Adipose tissue (tissue), 3 donors: ENCODE results near the gene WASHC2C. TPM values are rescaled to one million over a fixed set of nuclear protein-coding genes. Genes with fewer than 3 reads are reported as not detected.
"Not testable (repeated sequence)": the region's sequence is repeated elsewhere in the genome, so short reads cannot be mapped to it uniquely, and the experiment has no call there.

Experiments
- H3K27ac ChIP-seq: one replicate; pipeline ENCODE4 v1.5.1; 2013; ENCODE audit warnings: low read depth, low read length
- WGBS, 3 donors: extraction: QIAGEN DNeasy Blood & Tissue Kit; methylation state at CpG; one replicate each; pipeline ENCODE4 v1.1.7; 2013; 5-methylcytosine and 5-hydroxymethylcytosine counted together
- polyA plus RNA-seq, 3 donors: library from polyadenylated mRNA; stranded (reverse); fragments of 200-250 nt; gene quantifications; one replicate each; pipeline ENCODE4 v1.2.3, GENCODE V29; 2013
- donor health status: healthy with polysubstance abuse.
- donor health status: Bipolar disorder and iron deficiency.
- donor health status: healthy.

WASHC2C gene, protein sequence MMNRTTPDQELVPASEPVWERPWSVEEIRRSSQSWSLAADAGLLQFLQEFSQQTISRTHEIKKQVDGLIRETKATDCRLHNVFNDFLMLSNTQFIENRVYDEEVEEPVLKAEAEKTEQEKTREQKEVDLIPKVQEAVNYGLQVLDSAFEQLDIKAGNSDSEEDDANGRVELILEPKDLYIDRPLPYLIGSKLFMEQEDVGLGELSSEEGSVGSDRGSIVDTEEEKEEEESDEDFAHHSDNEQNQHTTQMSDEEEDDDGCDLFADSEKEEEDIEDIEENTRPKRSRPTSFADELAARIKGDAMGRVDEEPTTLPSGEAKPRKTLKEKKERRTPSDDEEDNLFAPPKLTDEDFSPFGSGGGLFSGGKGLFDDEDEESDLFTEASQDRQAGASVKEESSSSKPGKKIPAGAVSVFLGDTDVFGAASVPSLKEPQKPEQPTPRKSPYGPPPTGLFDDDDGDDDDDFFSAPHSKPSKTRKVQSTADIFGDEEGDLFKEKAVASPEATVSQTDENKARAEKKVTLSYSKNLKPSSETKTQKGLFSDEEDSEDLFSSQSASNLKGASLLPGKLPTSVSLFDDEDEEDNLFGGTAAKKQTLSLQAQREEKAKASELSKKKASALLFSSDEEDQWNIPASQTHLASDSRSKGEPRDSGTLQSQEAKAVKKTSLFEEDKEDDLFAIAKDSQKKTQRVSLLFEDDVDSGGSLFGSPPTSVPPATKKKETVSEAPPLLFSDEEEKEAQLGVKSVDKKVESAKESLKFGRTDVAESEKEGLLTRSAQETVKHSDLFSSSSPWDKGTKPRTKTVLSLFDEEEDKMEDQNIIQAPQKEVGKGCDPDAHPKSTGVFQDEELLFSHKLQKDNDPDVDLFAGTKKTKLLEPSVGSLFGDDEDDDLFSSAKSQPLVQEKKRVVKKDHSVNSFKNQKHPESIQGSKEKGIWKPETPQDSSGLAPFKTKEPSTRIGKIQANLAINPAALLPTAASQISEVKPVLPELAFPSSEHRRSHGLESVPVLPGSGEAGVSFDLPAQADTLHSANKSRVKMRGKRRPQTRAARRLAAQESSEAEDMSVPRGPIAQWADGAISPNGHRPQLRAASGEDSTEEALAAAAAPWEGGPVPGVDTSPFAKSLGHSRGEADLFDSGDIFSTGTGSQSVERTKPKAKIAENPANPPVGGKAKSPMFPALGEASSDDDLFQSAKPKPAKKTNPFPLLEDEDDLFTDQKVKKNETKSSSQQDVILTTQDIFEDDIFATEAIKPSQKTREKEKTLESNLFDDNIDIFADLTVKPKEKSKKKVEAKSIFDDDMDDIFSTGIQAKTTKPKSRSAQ (N-terminal part only)
- polyA plus RNA-seq: 10 to 100 TPM in 2 of 3 donors, 1 to 10 TPM in 1; 9.0 to 20.1 (median 20.0) TPM

DNA sequence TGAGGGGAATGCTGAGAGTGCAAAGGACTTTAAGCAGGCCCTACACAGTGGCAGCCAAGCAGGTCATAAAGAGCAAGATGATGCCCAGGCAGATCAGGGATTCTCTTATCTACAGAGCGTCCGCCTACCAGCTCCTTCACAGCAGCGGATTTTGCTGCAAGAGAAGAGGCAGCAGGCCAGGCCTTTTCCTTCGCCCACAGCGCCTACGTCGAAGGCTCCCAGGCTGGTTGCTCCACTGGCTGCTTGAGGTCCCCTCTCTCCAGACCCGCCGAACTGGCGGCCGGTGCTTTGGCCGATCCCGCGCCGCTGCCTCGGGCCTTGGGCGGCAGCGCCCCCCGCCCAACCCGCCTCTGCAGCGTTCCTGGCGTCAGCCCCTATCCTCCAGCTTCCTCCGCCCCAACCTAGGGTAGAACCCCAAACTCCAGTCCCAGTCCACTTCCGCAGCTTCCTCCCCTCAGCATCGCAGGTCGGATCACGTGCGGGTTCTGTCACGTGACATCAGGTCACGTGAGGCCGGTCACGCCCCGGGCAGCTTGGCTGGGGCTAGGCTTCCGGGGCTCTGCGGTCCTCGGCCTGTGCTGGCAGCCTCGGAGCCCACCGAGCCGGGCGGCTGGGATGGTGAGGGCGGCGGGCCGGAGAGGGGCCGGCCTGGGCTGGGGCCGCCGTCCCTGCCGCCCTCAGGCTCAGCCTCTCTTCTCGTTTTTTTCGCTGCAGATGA lies at the start of gene WASHC2C:
Gene WASHC2C, plus strand, starts transcription at position 564 of the 718 bp plus-strand sequence. Its CDS starts 52 bp downstream, at position 616.
- 0 to 1% (median 0%) methylated on average over 40 to 49 of the region's 49 CpGs for WGBS, 3 donors
- H3K27ac ChIP-seq: not testable (repeated sequence)

DNA sequence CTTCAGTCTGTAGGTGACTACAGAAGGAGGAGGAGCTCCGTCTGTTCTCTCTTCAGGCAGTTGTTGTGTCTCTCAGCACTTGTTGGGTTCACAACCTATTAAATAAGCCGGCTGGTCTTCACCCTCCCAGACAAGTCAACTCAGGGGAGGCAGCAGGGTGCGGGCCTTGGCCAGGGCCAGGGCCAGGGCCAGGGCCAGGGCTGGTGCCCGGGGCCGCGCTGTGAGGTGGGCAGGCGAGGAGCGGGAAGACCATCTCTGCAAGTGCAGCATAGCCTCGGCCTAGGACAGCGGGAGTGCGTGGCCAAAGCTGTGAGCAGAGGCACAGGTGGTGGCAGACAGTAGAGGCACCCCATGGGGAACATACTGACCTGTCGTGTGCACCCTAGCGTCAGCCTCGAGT lies 48.6 kb upstream of the WASHC2C start:
- H3K27ac ChIP-seq: not testable (repeated sequence)
- WGBS, 3 donors: 89 to 94% (median 93%) methylated on average over 8 to 13 of the region's 14 CpGs

- H3K27ac ChIP-seq: not testable (repeated sequence)
- 44 to 64% (median 49%) methylated on average over 2 of the region's 3 CpGs for WGBS, 3 donors
Observed at GRCh38 chr10:45710200-45710796, 16.8 kb upstream of the WASHC2C start.

DNA sequence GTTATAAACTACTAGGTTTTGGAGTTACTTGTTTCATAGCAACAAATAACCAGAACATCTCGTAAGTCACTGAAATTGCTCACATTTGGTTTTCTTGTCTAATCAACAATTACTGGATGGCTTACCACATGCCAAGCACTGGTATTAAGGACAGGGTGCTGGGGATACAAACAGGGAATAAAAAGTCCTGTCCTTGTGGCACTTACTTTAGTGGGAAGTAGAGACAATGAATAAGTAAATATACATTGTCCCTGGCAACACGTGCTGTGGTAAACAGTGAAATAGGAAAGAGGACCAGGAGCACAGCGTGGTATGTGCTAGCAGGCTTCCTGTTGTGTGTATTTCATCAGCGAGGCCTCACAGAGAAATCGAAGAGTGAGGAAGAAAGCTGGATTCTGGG lies 15.8 kb upstream of the WASHC2C start:
- 42 to 74% (median 52%) methylated on average over 2 to 3 of the region's 5 CpGs for WGBS, 3 donors
- not testable (repeated sequence) for H3K27ac ChIP-seq

DNA sequence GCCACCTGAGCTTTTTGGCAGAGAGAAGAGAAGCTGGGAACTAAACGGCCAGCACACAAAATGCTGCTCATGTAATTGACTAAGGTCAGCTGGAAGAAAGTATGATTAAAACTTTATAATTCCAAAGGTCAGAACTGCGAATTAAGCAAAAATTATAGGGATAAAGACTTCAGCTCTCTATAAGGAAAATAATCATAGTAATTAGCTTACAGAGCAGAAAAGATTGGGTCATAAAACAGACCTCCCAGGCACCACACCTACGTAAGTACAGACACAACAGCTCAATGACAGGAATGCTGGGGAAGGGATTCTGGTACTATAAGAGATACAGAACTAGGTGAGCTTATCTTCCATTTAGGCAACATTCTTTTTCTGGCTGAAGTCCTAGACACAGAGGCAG lies 10.0 kb upstream of the WASHC2C start:
- 64 to 75% (median 70%) methylated on average over 3 of the region's 3 CpGs for WGBS, 3 donors
- H3K27ac ChIP-seq: not testable (repeated sequence)

GRCh38 chr10:45717642-45718041 lies 9.4 kb upstream of the WASHC2C start:
- 66 to 81% (median 73%) methylated on average over 1 of the region's 1 CpG for WGBS, 3 donors
- H3K27ac ChIP-seq: not testable (repeated sequence)

- WGBS, 3 donors: 51 to 76% (median 71%) methylated on average over 9 to 10 of the region's 10 CpGs
- H3K27ac ChIP-seq: not testable (repeated sequence)
Observed at GRCh38 chr10:45721503-45721902, 5.6 kb upstream of the WASHC2C start.

GRCh38 chr10:45723851-45724250 lies 3.2 kb upstream of the WASHC2C start:
- 87 to 89% (median 89%) methylated on average over 10 to 11 of the region's 11 CpGs for WGBS, 3 donors
- H3K27ac ChIP-seq: not testable (repeated sequence)

GRCh38 chr10:45727421-45727965 lies 427 bp downstream of the WASHC2C start:
- 1 to 4% (median 2%) methylated on average over 9 to 30 of the region's 45 CpGs for WGBS, 3 donors
- not testable (repeated sequence) for H3K27ac ChIP-seq

- H3K27ac ChIP-seq: not testable (repeated sequence)
- WGBS, 3 donors: 94 to 100% (median 96%) methylated on average over 1 of the region's 2 CpGs
Observed at GRCh38 chr10:45734449-45734848, 7.4 kb downstream of the WASHC2C start.

DNA sequence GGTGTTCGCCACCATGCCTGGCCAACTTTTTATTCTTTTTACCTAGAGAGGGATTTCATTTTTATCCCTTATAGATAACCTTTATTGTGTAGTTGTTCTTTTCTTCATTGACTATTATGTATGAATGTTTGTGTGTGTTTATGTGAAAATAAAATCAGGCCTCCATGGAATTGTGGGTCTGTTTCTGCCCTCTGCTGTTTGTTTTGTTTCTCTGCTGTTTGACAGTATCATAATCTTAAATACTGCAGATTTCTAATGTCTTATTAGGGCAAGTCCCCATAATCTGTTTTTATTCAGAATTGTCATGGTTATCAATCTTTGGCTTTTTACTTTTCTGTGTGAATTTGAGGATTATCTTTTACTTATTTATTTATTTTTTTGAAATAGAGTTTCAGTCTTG lies 7.8 kb downstream of the WASHC2C start:
- not testable (repeated sequence) for H3K27ac ChIP-seq
- 100% methylated on average over 1 of the region's 1 CpG; no CpG with 5 or more reads in 2 of the 3 donors for WGBS, 3 donors

- H3K27ac ChIP-seq: not testable (repeated sequence)
- 65 to 86% (median 73%) methylated on average over 5 to 7 of the region's 7 CpGs for WGBS, 3 donors
Observed at GRCh38 chr10:45741559-45741958, 14.5 kb downstream of the WASHC2C start.

DNA sequence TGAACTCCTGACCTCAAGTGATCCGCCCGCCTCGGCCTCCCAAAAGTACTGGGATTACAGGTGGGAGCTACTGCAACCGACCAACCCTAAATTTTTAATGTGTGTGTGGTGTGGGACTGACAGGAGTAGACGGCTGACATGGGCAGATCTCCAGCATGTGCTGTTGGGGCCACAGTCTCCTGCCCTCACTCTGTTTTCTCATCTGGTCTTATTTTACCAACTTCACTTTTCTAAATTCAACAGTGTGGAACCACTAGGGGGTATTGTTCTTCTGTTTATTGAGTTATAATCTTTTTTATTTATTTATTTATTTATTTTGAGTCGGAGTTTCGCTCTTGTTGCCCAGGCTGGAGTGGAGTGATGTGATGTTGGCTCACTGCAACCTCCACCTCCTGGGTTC lies 14.9 kb downstream of the WASHC2C start:
- WGBS, 3 donors: 87 to 92% (median 88%) methylated on average over 4 to 6 of the region's 7 CpGs
- H3K27ac ChIP-seq: not testable (repeated sequence)

DNA sequence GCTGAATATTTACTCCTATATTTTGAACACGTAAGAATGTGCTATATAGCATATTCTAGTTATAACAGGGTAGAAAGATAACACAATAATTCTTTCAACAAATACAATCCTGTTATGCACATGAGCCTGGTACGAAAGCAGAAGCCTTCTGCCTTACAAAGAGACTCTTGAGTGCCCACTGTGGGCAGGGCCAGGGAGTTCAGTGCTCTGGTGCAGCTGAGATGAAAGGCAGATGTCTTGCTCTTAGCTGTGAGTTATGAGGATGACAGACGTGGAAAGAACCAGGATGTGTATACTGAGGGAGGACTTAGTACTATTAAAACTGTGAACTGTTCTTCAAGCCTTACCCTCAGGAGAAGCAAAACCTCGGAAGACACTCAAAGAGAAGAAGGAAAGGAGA lies 24.1 kb downstream of the WASHC2C start:
- WGBS, 3 donors: 92 to 97% (median 96%) methylated on average over 1 of the region's 4 CpGs
- not testable (repeated sequence) for H3K27ac ChIP-seq

- not testable (repeated sequence) for H3K27ac ChIP-seq
- WGBS, 3 donors: 89 to 93% (median 91%) methylated on average over 4 of the region's 5 CpGs
Observed at GRCh38 chr10:45752210-45752609, 25.1 kb downstream of the WASHC2C start.

- 88 to 97% (median 93%) methylated on average over 4 to 7 of the region's 7 CpGs for WGBS, 3 donors
- not testable (repeated sequence) for H3K27ac ChIP-seq
Observed at GRCh38 chr10:45753979-45754495, 27.0 kb downstream of the WASHC2C start.

- 89 to 99% (median 96%) methylated on average over 3 of the region's 5 CpGs for WGBS, 3 donors
- H3K27ac ChIP-seq: not testable (repeated sequence)
Observed at GRCh38 chr10:45755083-45755482, 28.0 kb downstream of the WASHC2C start.
